ENCODE results near the gene CCDC134.

- TF ChIP-seq MAZ (IDR thresholded peaks at IDR 0.05; ENCODE audit: borderline replicate concordance, low read depth, low read length), result no peak
- no peak for TF ChIP-seq MAZ (CRISPR knock-in tag; IDR thresholded peaks at IDR 0.05; ENCODE audit: low read depth)
- no peak for TF ChIP-seq RBAK (CRISPR knock-in tag; IDR thresholded peaks at IDR 0.05)
- TF ChIP-seq SP2 (CRISPR knock-in tag; IDR thresholded peaks at IDR 0.05), result no peak
- TF ChIP-seq, protein P1, sequence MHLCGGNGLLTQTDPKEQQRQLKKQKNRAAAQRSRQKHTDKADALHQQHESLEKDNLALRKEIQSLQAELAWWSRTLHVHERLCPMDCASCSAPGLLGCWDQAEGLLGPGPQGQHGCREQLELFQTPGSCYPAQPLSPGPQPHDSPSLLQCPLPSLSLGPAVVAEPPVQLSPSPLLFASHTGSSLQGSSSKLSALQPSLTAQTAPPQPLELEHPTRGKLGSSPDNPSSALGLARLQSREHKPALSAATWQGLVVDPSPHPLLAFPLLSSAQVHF (CRISPR knock-in tag; IDR thresholded peaks at IDR 0.05), result no peak
- TF ChIP-seq TRIM22 (IDR thresholded peaks at IDR 0.05), result no peak
These were observed 5.2 kb downstream of the CCDC134 start for GRCh38 chr22:41805639-41806038.
